Right lobe of liver (tissue), 4 donors: ENCODE data around the gene ACTN1.
"Not testable (repeated sequence)": the region's sequence is repeated elsewhere in the genome, so short reads cannot be mapped to it uniquely, and the experiment has no call there.

Experiments used
- CTCF ChIP-seq, 4 donors: fragments of 200-600 bp in 3 of 4; fragments of 450-650 bp in 1 of 4; IDR thresholded peaks; one replicate each; pipeline versions ENCODE4 v1.5.1 to v1.8.0; 2016 to 2022; ENCODE audit warnings: antibody characterized with exemption in 4 of 4, mild to moderate bottlenecking in 2 of 4
- POLR2A ChIP-seq: fragments of 450-650 bp; IDR thresholded peaks from one replicate; pipeline ENCODE4 v1.6.1; 2017; ENCODE audit warnings: antibody characterized with exemption, mild to moderate bottlenecking
- donor health status: DM: no; HTN: no; CAD: no.
- donor health status: DM: no; HTN: no; CAD: no.
- donor health status: DM: no; HTN: yes; CAD: no.

GRCh38 chr14:68852493-68852892 is 126.6 kb downstream of the ACTN1 start:
- TF ChIP-seq CTCF (IDR thresholded peaks at IDR 0.05); POLR2A: not testable (repeated sequence)
